Vagina (tissue), 2 donors: ENCODE results near the gene C15orf40.

ENCODE experiments used
- POLR2A ChIP-seq, 2 donors: fragments of 450-650 bp; IDR thresholded peaks; one replicate each; pipeline ENCODE4 v1.6.1; 2017; ENCODE audit warnings: antibody characterized with exemption in 2 of 2, mild to moderate bottlenecking in 2 of 2, moderate library complexity in 2 of 2
- POLR2AphosphoS5 ChIP-seq, 2 donors: sonication (generic); formaldehyde crosslinking; IDR thresholded peaks; one replicate each; pipeline ENCODE4 v1.9.0; 2017; ENCODE audit warnings: antibody characterized with exemption in 2 of 2, mild to moderate bottlenecking in 2 of 2, low read depth in 1 of 2; ENCODE audit not compliant: insufficient read depth in 1 of 2
- TF ChIP-seq, protein P1 (sequence below), 3 experiments: fragments of 450-650 bp in 2 of 3; fragments of 200-600 bp in 1 of 3; sonication (generic) in 1 of 3; IDR thresholded peaks; one replicate each; pipeline ENCODE4 v1.5.1; 2017 to 2019; ENCODE audit warnings: antibody characterized with exemption in 3 of 3, mild to moderate bottlenecking in 2 of 3, moderate library complexity in 2 of 3

DNA sequence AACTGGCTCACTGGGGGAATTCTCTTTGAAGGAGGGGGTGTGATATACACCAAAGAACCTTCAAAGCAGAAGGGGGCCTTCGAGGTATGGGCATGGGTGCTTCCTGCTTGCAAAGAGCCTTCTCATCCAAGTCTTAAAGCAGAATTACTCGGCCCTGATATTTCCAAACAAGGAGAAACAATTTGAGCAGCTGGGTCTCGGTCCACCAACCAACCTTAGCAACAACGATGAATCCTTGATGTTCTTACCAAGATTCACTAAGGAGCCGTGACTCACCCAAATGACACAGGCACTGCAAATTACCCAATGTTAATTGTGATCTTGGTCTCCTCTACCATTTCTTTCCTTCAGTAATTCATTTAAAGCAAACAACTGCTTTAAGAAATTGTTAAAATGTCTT lies 66.6 kb downstream of the C15orf40 start:
- TF ChIP-seq, protein P1, sequence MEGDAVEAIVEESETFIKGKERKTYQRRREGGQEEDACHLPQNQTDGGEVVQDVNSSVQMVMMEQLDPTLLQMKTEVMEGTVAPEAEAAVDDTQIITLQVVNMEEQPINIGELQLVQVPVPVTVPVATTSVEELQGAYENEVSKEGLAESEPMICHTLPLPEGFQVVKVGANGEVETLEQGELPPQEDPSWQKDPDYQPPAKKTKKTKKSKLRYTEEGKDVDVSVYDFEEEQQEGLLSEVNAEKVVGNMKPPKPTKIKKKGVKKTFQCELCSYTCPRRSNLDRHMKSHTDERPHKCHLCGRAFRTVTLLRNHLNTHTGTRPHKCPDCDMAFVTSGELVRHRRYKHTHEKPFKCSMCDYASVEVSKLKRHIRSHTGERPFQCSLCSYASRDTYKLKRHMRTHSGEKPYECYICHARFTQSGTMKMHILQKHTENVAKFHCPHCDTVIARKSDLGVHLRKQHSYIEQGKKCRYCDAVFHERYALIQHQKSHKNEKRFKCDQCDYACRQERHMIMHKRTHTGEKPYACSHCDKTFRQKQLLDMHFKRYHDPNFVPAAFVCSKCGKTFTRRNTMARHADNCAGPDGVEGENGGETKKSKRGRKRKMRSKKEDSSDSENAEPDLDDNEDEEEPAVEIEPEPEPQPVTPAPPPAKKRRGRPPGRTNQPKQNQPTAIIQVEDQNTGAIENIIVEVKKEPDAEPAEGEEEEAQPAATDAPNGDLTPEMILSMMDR (IDR thresholded peaks at IDR 0.05) = no peak
- TF ChIP-seq POLR2A (IDR thresholded peaks at IDR 0.05) (no peak), POLR2AphosphoS5 (IDR thresholded peaks at IDR 0.05; ENCODE audit: insufficient read depth in 1 of 2, low read depth in 1 of 2) (no peak)
